ENCODE results near the gene STX16. TPM values are rescaled to one million over a fixed set of nuclear protein-coding genes. Genes with fewer than 3 reads are reported as not detected.

Gene STX16
- total RNA-seq, 1 donor from 2014 or later, result 47.7 TPM

GRCh38 chr20:58702859-58703648 is 52.0 kb downstream of the STX16 start:
- DNase-seq (ENCODE audit: low read depth) (no peak), FAIRE-seq (peak; percentile 79)
- H3K4me3 ChIP-seq (ENCODE audit: low read depth, low read length), result no peak overlapping the region
- H3K27me3 ChIP-seq (ENCODE audit: control insufficient read depth, insufficient read depth, low read length), result no peaks in the 10 kb centered on the region
- peak; percentile 16 for TF ChIP-seq CTCF (IDR thresholded peaks at IDR 0.05; ENCODE audit: insufficient read depth, low read length, severe bottlenecking)
- peaks cover 17% of the 10 kb centered on the region for H3K36me3 ChIP-seq (ENCODE audit: control insufficient read depth, insufficient read depth, low read length)

GRCh38 chr20:58703765-58704371 is 52.8 kb downstream of the STX16 start:
- TF ChIP-seq CTCF (IDR thresholded peaks at IDR 0.05; ENCODE audit: insufficient read depth, low read length, severe bottlenecking), result no peak
- Histone ChIP-seq H3K27me3 (ENCODE audit: control insufficient read depth, insufficient read depth, low read length) (no peaks in the 10 kb centered on the region), H3K4me3 (ENCODE audit: low read depth, low read length) (no peak overlapping the region), H3K36me3 (ENCODE audit: control insufficient read depth, insufficient read depth, low read length) (peaks cover 14% of the 10 kb centered on the region)
- DNase-seq (ENCODE audit: low read depth), result no peak
- no peak for FAIRE-seq

GRCh38 chr20:58705208-58705926 is 54.3 kb downstream of the STX16 start:
- peaks cover 9% of the 10 kb centered on the region for H3K36me3 ChIP-seq (ENCODE audit: control insufficient read depth, insufficient read depth, low read length)
- H3K4me3 ChIP-seq (ENCODE audit: low read depth, low read length), result no peak overlapping the region
- FAIRE-seq, result no peak
- TF ChIP-seq CTCF (IDR thresholded peaks at IDR 0.05; ENCODE audit: insufficient read depth, low read length, severe bottlenecking), result no peak
- DNase-seq (ENCODE audit: low read depth), result no peak
- H3K27me3 ChIP-seq (ENCODE audit: control insufficient read depth, insufficient read depth, low read length), result no peaks in the 10 kb centered on the region

- no peak for DNase-seq (ENCODE audit: low read depth)
- TF ChIP-seq CTCF (IDR thresholded peaks at IDR 0.05; ENCODE audit: insufficient read depth, low read length, severe bottlenecking), result no peak
- Histone ChIP-seq H3K27me3 (ENCODE audit: control insufficient read depth, insufficient read depth, low read length) (no peaks in the 10 kb centered on the region), H3K36me3 (ENCODE audit: control insufficient read depth, insufficient read depth, low read length) (peaks cover 9% of the 10 kb centered on the region), H3K4me3 (ENCODE audit: low read depth, low read length) (no peak overlapping the region)
- no peak for FAIRE-seq
These were observed 55.2 kb downstream of the STX16 start for GRCh38 chr20:58706150-58706892.

GRCh38 chr20:58706975-58707681 is 56.0 kb downstream of the STX16 start:
- Histone ChIP-seq H3K4me3 (ENCODE audit: low read depth, low read length) (no peak overlapping the region), H3K27me3 (ENCODE audit: control insufficient read depth, insufficient read depth, low read length) (no peaks in the 10 kb centered on the region), H3K36me3 (ENCODE audit: control insufficient read depth, insufficient read depth, low read length) (peaks cover 9% of the 10 kb centered on the region)
- DNase-seq (ENCODE audit: low read depth) (no peak), FAIRE-seq (no peak)
- TF ChIP-seq CTCF (IDR thresholded peaks at IDR 0.05; ENCODE audit: insufficient read depth, low read length, severe bottlenecking), result no peak
